UCSD-AML1 (cell line): ENCODE measurements around the gene WDR18.

Source experiments
- DNase-seq: peaks from one replicate; lab custom pipeline; 2025; ENCODE audit not compliant: unreplicated experiment; lab: John Stamatoyannopoulos, UW

The WDR18 gene

GRCh38 chr19:991174-991931 is 7.2 kb downstream of the WDR18 start:
- DNase-seq = peak; percentile 55

DNA sequence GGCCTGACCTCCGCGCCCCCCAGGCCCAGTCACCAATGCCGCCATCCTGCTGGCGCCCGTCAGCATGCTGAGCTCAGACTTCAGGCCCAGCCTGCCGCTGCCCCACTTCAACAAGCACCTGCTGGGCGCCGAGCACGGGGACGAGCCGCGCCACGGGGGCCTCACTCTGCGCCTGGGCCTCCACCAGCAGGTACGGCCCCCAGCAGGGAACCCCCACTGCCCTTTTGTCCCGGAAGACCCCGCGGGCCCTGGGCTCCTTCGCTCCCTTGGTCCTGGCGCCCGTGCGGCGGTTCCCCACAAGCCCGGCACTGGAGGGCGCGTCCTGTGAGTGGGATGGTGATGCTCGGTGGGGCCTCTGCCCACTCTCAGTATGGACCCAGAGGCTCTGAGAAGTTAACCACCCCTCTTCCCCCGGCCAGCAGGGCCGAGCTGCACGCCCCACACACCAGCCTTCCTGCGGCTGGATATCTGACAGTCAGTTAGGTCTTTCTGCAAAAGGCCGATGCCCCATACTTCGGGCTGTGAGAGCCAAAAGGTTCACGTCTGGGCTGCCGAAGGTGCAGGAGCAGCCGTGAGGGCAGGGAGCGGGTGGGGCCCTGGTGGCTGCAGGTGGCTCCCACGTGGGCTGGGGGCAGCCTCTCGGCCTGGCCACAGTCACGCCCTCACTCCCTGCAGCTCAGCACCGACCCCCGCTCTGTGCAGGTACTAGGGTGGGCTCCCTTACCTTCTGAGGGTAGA is 8.0 kb downstream of the WDR18 start:
- DNase-seq = no peak

GRCh38 chr19:992670-993055 is 8.5 kb downstream of the WDR18 start:
- no peak for DNase-seq

DNA sequence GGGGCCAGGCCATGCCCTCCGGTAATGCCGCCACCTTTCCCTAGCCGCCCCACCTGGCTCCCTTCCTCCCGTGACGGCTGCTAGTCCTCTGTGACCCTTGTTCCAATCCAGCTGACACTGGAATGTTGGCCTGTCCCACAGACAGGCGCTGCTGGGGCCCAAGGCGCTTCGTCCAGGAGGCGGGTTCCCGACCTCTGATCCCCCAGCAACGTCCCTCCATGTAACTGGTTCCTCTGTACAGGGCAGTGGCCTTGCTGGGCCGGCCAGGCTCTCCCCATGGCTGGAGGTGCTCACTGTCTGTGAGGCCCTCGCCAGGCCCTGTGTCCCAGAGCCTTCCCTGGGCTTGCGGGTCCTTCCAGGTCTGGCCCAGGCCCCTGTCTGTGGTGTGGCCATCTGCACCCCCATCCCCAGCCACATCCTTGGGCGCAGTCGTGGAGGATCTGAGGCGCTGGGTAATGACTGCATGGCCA is 9.3 kb downstream of the WDR18 start:
- no peak for DNase-seq

DNA sequence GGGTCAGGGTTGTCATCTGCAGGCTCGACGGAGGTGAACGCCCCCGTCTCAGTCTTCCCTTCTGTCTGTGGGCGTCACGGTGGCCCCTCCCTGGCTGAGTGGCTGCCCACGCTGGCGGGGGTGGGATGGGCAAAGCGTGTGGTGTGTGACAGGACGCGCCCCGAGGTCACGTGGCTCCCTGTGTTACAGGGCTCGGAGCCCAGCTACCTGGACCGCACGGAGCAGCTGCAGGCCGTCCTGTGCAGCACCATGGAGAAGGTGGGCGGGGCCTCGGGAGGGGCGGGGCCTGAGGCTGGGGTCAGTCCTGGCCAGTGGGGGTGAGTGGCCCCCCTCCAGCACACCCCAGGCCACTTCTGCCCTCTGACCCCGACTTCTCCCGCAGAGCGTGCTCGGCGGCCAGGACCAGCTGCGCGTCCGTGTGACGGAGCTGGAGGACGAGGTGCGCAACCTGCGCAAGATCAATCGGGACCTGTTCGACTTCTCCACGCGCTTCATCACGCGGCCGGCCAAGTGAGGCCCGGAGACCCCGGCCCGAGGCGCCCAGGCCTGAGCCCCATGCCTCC is 9.8 kb downstream of the WDR18 start:
- DNase-seq = no peak

- DNase-seq = no peak
Measured at GRCh38 chr19:994516-994915, 10.4 kb downstream of the WDR18 start.

DNA sequence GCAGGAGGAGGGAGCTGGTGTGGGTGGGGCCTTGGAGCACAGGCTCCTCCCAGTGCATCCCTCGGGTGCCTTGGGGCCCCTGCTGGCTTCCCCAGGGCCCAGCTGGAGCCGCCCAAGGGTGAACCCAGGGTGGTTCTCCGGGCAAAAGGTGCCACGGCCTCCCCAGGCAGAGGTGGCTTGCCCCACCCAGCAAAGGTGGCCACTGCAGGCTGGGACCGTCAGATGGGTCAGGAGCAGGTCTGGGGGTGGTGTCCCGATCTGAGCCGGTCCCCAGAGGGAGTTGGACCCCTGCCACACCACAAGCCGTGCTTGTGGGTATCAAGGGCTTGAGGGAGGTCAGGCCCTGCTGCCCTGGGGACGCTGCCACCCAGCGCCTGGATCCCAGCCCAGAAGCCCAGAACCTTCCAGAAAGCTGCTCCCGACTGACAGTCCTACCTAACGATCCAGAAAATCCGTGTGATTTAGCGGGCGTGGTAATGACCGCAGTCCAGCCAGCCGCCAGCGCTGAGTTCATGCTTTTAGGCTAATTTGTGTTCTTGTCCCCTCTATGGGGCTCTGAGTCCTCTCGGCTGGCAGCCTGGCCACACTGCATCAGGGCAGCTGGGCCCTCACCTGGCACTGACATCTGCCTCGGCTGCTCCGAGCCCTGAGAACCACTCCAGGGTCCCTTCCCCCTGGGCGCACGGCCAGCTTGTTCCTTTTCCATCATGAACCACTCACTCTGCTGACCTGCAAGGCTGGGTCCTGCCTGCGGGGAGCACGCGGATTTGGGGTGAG is 11.1 kb downstream of the WDR18 start:
- no peak for DNase-seq

DNA sequence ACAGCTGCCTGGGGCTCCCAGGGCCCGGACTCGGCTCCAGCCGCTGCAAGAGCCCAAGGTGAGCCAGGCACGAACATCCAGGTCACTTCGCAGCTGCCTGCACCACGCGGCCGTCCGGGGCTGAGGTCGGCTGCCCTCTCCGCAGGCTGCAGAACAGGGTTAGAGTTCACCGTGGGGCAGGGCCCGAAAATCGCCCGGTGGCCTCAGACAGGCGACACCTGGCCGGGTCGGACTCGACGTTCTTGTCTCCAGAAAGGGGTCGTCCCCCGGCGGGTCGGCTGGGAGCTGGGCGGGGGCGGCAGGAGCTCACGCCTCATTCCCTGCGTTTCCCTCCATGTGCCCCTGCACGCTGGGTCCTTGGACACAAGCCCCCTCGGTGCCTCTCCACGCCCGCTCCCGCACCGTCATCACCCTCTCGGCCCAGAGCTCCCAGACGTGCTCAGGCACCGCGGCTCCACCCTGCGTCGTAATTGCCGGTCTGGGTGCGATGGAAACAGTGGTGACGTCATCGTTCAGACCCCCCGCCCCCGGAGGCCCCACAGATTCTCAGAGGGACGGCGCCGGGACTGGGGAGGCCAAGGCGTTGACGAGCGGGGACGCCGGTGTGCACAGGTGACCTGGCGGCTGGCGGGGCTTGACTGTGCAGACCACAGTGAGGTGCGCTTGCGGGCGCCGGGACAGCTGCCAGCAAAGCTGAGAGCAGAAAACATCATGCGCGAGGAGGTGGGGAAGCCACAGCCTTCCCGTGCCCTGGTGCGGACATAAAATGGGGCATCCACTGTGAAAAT is 12.1 kb downstream of the WDR18 start:
- no peak for DNase-seq

DNA sequence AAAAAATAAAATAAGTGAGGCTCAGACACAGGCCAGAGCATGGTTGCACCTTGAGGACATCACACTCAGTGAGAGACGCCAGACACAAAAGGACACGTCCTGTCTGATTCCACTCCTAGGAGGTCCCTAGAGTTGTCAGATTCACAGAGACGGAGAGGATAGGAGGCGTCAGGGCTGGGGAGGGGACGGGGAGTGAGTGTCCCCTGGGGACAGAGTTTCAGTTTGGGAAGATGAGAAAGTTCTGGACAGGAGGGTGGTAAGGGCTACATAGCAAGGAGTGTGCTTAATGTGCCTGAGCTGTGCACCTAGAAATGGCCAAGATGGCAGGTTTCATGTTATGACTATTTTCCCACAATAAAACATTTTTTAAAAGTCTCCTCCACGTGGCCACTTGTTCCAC is 13.9 kb downstream of the WDR18 start:
- DNase-seq = no peak

DNA sequence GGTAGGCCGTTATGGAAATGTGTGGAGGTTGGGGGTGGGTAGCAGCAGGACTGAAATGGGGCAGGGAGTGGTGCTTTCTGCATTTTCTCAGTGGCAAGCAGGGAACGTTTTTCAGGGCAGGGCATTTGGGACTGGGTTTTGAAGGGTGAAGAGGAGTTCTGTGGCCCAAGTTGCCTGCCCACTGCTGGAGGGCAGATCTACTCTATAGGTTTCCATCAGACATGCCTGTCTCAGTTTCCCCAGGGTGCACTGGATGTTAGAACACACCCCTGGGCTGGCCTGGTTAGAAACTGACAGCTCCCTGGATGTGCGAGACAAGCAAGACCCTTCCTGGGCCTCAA is 15.2 kb downstream of the WDR18 start:
- no peak for DNase-seq

DNA sequence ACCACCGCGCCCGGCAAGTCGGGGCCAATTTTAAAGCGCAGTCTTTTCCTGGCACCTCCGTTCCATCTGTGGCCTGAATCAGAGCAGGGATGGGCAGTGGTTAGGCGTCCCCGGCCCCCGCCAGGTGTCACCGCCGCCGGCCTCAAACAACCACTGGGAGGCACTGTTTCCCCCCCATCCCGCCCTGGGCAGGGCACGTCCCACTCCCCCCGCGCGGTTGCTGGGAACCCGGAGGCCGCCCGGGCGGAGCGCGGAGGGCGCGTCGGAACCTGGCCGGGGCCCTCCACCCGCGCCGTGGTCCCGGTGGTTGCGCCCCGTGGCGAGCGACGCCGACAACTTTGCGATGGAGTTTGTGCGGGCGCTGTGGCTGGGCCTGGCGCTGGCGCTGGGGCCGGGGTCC is 15.9 kb downstream of the WDR18 start, which contains the start of gene GRIN3B:
TSS of gene GRIN3B (plus strand) at position 325 of the 400 bp plus-strand sequence. CDS start at position 344, 19 bp downstream.
- DNase-seq = peak; percentile 58

- DNase-seq = no peak
Measured at GRCh38 chr19:1000591-1001537, 16.7 kb downstream of the WDR18 start.

DNA sequence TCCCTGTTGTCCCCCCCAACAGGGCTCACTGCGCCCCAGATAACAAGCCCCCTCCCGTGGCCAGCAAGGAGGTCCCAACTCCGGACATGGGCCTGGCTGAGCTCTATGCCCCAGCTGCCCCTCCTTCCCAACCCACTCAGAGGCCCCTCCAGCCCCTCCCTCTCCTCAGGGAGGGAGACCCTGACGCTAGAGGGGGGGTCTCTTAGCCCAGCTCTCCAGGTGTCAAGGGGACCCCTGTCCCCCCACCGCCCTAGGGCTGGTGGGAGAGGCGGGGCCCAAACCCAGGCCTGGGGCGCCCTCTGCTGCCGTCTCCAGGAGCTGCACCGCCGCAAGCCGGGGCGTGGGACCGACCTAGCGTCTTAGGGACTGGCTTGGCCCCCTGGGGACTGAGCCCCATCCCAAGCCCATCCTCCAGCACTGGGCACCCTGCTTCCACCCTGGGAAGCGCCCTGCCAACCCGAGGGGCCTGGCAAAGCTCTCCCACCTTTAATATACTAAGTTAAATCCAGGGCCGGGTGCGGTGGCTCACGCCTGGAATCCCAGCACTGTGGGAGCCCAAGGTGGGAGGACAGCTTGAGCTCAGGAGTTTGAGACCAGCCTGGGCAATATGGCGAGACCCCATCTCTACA is 17.5 kb downstream of the WDR18 start:
- peak; percentile 69 for DNase-seq

GRCh38 chr19:1002600-1002999 is 18.5 kb downstream of the WDR18 start:
- no peak for DNase-seq

DNA sequence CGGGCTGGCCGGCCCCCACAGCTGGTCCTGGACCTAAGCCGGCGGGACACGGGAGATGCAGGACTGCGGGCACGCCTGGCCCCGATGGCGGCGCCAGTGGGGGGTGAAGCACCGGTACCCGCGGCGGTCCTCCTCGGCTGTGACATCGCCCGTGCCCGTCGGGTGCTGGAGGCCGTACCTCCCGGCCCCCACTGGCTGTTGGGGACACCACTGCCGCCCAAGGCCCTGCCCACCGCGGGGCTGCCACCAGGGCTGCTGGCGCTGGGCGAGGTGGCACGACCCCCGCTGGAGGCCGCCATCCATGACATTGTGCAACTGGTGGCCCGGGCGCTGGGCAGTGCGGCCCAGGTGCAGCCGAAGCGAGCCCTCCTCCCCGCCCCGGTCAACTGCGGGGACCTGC is 19.1 kb downstream of the WDR18 start:
- DNase-seq = no peak

GRCh38 chr19:1004204-1004802 is 20.2 kb downstream of the WDR18 start:
- no peak for DNase-seq

GRCh38 chr19:1004803-1005664 is 20.9 kb downstream of the WDR18 start:
- no peak for DNase-seq
